ENCODE measurements around the gene ZNRF3.
"Not testable (repeated sequence)": the region's sequence is repeated elsewhere in the genome, so short reads cannot be mapped to it uniquely, and the experiment has no call there.

The ZNRF3 gene

GRCh38 chr22:29074276-29074772, 191.0 kb downstream of the ZNRF3 start:
- no peak for DNase-seq

DNA sequence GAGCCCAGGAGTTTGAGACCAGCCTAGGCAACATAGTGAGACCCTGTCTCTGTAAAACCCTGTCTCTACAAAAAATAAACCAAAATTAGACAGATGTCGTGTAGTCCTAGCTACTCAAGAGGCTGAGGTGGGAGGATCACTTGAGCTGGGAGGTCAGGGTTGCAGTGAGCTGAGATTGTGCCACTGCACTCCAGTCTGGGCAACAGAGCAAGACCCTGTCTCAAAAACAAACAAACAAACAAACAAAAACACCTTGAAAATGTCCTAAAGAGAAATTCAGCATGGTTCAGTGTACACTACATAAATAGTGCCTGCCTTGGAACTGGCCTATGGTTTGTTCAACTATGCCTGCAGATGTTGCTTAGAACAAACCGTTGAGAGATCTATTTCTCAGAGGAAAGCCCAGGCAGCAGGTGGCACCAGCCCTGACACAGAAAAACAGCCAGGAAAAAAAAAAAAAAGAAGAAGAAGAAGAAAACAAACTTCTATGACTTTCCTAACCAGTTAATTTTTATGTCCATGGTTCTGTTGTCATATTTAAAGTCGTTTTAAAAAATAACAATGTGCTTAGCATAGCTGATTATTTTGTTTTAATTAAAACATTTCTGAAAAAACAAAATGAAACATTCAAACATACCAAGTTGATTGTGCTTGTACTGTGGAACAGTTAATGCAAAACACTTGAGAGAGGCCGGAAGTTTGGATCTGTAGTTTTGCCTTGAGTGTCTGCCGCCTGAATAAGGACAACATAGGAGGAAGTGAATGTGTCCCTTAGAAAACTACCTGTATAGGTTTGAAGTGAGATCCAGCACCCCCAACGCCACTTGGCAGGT, 194.9 kb downstream of the ZNRF3 start:
- no peak for DNase-seq

GRCh38 chr22:29078869-29079207, 195.5 kb downstream of the ZNRF3 start:
- DNase-seq = no peak

GRCh38 chr22:29079218-29079901, 196.0 kb downstream of the ZNRF3 start:
- peak; percentile 65 for DNase-seq

- DNase-seq = peak; percentile 67
Measured at GRCh38 chr22:29080106-29080975, 197.0 kb downstream of the ZNRF3 start.

- DNase-seq = peak; percentile 11
Measured at GRCh38 chr22:29081517-29082236, 198.3 kb downstream of the ZNRF3 start.

GRCh38 chr22:29082826-29083545, 199.6 kb downstream of the ZNRF3 start:
- no peak for DNase-seq

- not testable (repeated sequence) for DNase-seq
Measured at GRCh38 chr22:29083576-29083932, 200.2 kb downstream of the ZNRF3 start.

GRCh38 chr22:29083933-29084591, 200.7 kb downstream of the ZNRF3 start:
- DNase-seq = no peak

- no peak for DNase-seq
Measured at GRCh38 chr22:29087012-29087411, 203.6 kb downstream of the ZNRF3 start.

GRCh38 chr22:29088809-29089208, 205.4 kb downstream of the ZNRF3 start:
- no peak for DNase-seq

- DNase-seq = no peak
Measured at GRCh38 chr22:29089507-29089906, 206.1 kb downstream of the ZNRF3 start.

GRCh38 chr22:29090039-29090438, 206.7 kb downstream of the ZNRF3 start:
- DNase-seq = no peak

DNA sequence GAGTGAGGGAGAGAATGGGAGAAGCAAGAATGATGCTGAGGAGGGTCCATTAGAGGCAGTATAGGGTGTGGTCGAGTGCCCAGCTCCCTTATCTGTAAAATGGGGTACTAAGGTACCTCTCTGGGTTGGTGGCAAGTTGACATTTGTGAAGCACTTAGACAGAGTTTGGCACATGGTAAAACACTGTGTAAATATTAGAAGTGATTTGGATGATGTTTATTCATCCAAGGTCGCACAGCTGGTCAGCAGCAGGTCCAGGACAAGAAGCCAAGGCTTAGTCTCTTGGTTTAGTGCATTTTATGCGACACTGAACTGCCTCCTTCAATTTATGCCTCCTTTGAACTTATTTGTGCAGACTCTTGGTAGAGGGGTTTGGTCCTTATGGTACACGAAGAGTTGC, 208.9 kb downstream of the ZNRF3 start:
- no peak for DNase-seq

DNA sequence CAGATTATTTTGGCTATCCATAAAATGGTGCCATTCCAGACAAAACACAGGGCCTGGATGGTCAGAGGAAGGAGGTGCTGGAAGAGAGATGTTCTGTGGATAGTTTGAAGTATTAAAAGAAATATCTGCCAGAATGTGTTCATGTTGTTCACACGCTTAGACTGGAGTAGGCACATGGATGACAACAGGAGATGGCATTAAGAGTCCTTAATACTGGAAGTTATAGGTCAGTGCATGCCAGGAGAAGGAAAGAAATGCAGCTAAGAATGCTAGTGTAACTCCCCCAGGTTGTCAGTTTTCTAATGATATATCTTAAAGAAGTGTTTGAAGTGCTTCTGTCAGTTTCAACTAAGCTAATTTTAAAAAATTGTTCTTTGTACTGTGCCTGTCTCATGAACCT, 209.7 kb downstream of the ZNRF3 start:
- DNase-seq = no peak

GRCh38 chr22:29093501-29094300, 210.3 kb downstream of the ZNRF3 start:
- DNase-seq = no peak

- no peak for DNase-seq
Measured at GRCh38 chr22:29095459-29095858, 212.1 kb downstream of the ZNRF3 start.

DNA sequence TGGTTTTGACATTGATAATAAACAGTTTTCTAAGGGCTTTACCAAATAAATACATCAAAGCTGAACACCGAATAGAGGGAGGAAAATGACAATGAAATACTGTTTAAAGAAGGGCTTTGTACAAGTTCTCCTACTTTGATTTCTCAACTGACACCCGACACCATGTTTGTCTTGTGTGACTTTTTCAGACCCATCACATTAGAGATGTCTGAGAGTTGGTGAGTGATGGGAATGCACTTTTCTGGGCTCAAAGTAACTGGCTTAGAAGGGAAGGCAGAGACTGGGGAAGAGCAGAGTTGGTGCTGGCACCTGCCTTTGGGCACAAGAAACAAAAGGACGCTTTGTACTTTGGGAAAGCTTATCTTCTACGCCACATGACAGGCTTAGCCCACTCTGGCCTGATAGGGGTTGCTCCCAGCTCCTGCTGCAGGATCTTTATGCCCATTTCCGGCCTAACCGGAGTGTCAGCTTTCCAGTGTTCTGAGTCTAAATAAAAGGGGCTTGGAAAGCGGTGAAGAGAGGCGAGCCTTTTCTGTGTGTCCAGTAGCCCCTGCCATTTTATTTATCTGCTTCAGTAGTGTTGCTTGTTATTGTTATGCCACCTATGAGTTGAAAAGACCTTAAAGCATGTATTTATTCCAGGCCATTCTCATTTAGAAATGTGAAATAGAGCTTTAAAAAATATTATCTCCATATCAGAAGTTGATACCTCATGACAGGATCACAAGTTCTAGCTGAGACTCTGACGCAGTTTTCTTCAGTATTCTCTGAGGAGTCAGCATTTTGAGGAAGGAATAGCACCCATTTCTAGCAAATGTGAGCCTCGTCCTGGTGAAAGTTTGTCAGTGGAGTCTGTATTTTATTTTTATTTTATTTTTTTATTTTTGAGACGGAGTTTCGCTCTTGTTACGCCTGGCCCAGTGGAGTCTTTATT, 213.6 kb downstream of the ZNRF3 start:
- DNase-seq = no peak

- no peak for DNase-seq
Measured at GRCh38 chr22:29098296-29098695, 214.9 kb downstream of the ZNRF3 start.

Measured in NCI-H1694 (cell line).